Glutamatergic neuron (in vitro differentiated cells): ENCODE results near the gene FADS2. TPM values are rescaled to one million over a fixed set of nuclear protein-coding genes. Genes with fewer than 3 reads are reported as not detected.

Source experiments
- DNase-seq: peaks from one replicate; pipeline ENCODE4 v3.0.0; 2022
- H3K27ac Mint-ChIP-seq: one replicate; pipeline ENCODE4 v1.8.0; 2020; ENCODE audit warnings: mild to moderate bottlenecking, mixed read lengths, inconsistent platforms; ENCODE audit not compliant: unreplicated experiment
- H3K27me3 Mint-ChIP-seq: one replicate; pipeline ENCODE4 v1.8.0; 2020; ENCODE audit warnings: mild to moderate bottlenecking, moderate library complexity, mixed read lengths, inconsistent platforms; ENCODE audit not compliant: unreplicated experiment
- H3K36me3 Mint-ChIP-seq: one replicate; pipeline ENCODE4 v1.8.0; 2020; ENCODE audit warnings: mild to moderate bottlenecking, mixed read lengths, inconsistent platforms; ENCODE audit not compliant: unreplicated experiment
- H3K4me1 Mint-ChIP-seq: one replicate; pipeline ENCODE4 v1.8.0; 2020; ENCODE audit warnings: mild to moderate bottlenecking, low read depth, mixed read lengths, inconsistent platforms; ENCODE audit not compliant: unreplicated experiment
- H3K4me3 Mint-ChIP-seq: one replicate; pipeline ENCODE4 v1.8.0; 2020; ENCODE audit warnings: mild to moderate bottlenecking, mixed read lengths, inconsistent platforms; ENCODE audit not compliant: unreplicated experiment
- H3K9me3 Mint-ChIP-seq: one replicate; pipeline ENCODE4 v1.8.0; 2020; ENCODE audit warnings: mild to moderate bottlenecking, moderate library complexity, mixed read lengths, inconsistent platforms; ENCODE audit not compliant: unreplicated experiment
- total RNA-seq: library from RNA; stranded (reverse); fragmentation: NEBNext Ultra II Directional; extraction: Animal tissue kit (Norgen Biotek cat#: 25700); gene quantifications from one replicate; pipeline ENCODE4 v1.2.1, GENCODE V29; 2021; ENCODE audit not compliant: unreplicated experiment
- TF ChIP-seq, protein P1 (sequence below): fragments of 200-600 bp; sonication (generic); IDR thresholded peaks from one replicate; pipeline ENCODE4 v1.5.0; 2021; ENCODE audit not compliant: partially characterized antibody, unreplicated experiment

The FADS2 gene
- total RNA-seq, 1 donor from 2014 or later: 701 TPM

DNA sequence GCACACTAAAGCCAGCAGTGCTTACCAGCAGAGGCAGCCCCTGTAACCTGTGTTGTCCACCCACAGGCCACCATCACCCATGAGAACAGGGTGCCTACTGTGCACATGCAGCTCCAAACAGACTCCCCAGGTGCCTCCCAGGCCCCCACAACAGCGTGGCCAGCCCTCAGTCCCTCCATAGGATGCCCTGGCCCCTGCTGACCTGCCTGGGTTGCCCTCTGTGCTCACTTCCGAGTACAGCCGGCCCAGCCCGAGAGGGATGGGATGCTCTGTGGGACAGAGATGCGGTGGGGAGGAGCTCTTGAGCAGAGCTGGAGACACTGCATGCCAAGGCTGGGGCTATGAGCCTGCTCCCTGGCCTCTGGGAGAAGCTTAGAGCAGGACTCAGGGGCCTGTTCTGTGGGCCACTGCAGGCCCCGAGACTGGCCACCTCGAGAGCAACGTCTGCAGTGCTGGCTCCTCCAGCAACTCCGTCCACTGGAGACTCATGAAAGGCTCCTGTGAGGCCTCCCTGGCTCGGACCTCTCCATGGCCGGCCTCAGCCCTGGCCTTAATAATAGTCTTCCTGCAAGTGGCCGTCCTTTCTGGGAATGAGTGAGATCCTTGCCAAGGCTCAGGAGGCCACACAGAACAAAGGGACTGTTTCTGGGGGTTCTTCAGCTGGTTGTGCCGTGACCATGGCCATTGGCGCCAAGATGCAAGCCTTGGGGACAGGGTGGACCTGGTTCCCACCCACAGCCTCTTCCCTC, 27.0 kb downstream of the FADS2 start:
- Mint-ChIP-seq H3K27me3 (peaks cover 6% of the 10 kb centered on the region), H3K36me3 (peaks cover 4% of the 10 kb centered on the region), H3K4me3 (no peak overlapping the region), H3K4me1 (peaks cover 4% of the 10 kb centered on the region), H3K27ac (no peak overlapping the region), H3K9me3 (peaks cover 5% of the 10 kb centered on the region)
- TF ChIP-seq, protein P1, sequence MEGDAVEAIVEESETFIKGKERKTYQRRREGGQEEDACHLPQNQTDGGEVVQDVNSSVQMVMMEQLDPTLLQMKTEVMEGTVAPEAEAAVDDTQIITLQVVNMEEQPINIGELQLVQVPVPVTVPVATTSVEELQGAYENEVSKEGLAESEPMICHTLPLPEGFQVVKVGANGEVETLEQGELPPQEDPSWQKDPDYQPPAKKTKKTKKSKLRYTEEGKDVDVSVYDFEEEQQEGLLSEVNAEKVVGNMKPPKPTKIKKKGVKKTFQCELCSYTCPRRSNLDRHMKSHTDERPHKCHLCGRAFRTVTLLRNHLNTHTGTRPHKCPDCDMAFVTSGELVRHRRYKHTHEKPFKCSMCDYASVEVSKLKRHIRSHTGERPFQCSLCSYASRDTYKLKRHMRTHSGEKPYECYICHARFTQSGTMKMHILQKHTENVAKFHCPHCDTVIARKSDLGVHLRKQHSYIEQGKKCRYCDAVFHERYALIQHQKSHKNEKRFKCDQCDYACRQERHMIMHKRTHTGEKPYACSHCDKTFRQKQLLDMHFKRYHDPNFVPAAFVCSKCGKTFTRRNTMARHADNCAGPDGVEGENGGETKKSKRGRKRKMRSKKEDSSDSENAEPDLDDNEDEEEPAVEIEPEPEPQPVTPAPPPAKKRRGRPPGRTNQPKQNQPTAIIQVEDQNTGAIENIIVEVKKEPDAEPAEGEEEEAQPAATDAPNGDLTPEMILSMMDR: no peak
- no peak for DNase-seq

DNA sequence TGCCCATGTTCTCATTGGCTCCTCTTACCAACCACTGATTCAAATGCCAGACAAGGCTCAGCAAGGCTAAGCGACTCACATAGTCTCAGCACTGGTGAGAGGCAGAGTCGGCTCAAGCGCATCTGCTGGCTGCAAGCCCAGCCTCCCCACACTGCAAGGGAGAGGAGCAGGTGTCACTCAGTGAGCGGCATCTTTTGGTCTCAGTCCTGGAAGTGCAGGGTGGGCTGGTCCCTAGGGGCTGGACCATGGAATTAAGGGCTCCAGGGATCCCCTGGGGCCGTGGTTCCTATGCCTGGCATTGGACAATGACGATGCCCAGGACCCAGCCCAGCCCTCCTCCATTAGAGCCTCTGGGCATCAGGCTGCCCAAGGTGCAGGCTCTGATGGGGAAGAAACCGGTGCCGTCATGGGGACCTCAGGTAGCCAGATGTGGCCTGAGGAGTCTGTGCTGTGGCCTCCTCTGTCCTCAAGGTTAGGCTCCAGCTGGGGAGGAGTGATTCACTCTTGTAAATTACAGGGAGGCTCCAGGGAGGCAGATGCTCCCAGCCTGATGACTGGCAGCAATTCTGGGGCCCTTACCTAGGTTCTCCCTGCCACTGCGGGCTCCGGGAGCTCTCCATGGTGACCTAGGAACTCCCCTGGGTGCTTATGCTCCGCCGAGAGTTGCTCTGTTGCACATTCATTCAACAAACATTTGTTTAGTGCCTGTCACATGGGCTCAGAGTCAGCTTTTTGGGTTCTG, 28.0 kb downstream of the FADS2 start:
- Mint-ChIP-seq H3K27me3 (peaks cover 6% of the 10 kb centered on the region), H3K27ac (peak overlapping the region; percentile 75), H3K4me1 (peaks cover 4% of the 10 kb centered on the region), H3K4me3 (no peak overlapping the region), H3K36me3 (peaks cover 4% of the 10 kb centered on the region), H3K9me3 (peaks cover 5% of the 10 kb centered on the region)
- no peak for DNase-seq
- TF ChIP-seq, protein P1: no peak

DNA sequence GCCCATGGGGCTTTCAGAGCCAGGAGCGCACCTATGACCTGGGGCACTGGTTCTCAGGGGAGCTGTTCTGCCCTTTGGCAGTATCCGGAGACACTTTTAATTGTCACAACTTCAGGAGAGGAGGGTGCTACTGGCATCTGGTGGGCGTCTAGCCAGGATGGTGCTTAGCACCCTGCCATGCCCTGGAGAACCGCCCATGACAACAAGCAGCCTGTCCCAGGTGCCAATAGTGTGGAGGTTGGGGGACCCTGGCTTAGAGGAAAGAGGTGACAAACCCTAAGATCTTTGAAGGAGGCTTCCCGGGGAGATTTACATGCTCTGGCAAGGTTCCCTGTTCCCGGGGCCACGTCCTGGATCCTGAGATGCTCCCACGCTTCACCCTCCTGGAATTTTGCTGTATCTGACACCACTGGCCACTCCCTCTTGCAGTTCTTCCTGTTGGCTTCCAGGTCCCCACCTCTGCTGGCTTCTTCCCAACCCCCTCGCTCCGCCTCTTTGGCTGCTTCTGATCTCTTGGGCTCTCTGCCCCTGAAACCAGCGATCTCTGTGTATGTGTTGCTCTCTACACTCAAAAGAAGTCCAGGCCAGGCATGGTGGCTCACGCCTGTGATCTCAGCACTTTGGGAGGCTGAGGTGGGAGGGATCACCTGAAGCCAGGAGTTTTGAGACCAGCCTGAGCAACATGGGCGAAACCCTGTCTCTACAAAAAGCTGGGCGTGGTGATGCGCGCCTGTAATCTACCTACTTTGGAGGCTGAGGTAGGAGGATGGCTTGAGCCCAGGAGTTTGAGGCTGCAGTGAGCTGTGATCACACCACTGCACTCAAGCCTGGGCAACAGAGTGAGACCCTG, 32.2 kb downstream of the FADS2 start:
- no peak for DNase-seq
- Mint-ChIP-seq H3K36me3 (peaks cover 4% of the 10 kb centered on the region), H3K9me3 (peaks cover 5% of the 10 kb centered on the region), H3K4me3 (no peak overlapping the region), H3K27ac (no peak overlapping the region), H3K4me1 (peaks cover 4% of the 10 kb centered on the region), H3K27me3 (peaks cover 13% of the 10 kb centered on the region)
- TF ChIP-seq, protein P1: no peak

DNA sequence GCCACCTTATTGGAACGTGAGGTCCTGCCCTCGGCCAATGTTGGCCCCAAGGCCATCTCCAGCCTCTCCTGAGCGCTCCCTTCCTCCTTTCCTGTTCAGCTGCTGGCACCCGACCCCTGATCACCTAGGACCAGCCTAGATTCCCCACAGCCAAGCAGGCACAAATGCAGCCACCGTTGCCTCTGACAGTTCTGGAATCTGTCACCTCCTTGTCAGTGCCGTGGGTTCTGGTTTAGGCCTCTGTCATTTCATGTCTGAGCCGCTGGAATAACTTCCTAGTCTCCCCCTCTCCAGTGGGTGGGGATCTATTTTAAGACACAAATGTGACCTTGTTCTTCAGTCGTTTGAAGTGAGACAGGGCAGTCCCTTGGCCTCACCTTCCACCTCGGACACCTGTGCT, 33.5 kb downstream of the FADS2 start:
- H3K27ac Mint-ChIP-seq: peak overlapping the region; percentile 22
- peaks cover 7% of the 10 kb centered on the region for H3K9me3 Mint-ChIP-seq
- H3K36me3 Mint-ChIP-seq: peaks cover 4% of the 10 kb centered on the region
- H3K27me3 Mint-ChIP-seq: peaks cover 9% of the 10 kb centered on the region
- no peak for DNase-seq
- TF ChIP-seq, protein P1: no peak
- H3K4me3 Mint-ChIP-seq: no peak overlapping the region
- H3K4me1 Mint-ChIP-seq: no peaks in the 10 kb centered on the region
